Right ventricle myocardium inferior (tissue), 1 donor: Measurements from ENCODE around the gene MPIG6B. TPM values are rescaled to one million over a fixed set of nuclear protein-coding genes. Genes with fewer than 3 reads are reported as not detected.
A peak's percentile ranks its signal among the peaks of the same experiment; 100 is the strongest.

Experiments
- ATAC-seq: fragments of 200-7000 bp; cut with Tn5 transposase; one replicate; pipeline ENCODE4 v1.9.1; 2020; ENCODE audit warnings: mild to moderate bottlenecking, moderate library complexity
- DNase-seq: peaks from one replicate; pipeline ENCODE4 v3.0.0; 2021; ENCODE audit errors: missing footprints
- intact Hi-C: fragments of 100-400 bp; cut with DNase I; formaldehyde crosslinking; loops from one replicate; pipeline ENCODE4 v1.11.0; 2022
- total RNA-seq: library from RNA; stranded (reverse); fragmentation: NEBNext Ultra II Directional; extraction: Animal tissue kit (Norgen Biotek cat#: 25700); gene quantifications from one replicate; pipeline ENCODE4 v1.2.1, GENCODE V29; 2021
- donor health status: DM: no; HTN: yes; CAD: no; lungs with severe emphysema.

The MPIG6B gene
- total RNA-seq, 1 donor from 2014 or later = 0.70 TPM

DNA sequence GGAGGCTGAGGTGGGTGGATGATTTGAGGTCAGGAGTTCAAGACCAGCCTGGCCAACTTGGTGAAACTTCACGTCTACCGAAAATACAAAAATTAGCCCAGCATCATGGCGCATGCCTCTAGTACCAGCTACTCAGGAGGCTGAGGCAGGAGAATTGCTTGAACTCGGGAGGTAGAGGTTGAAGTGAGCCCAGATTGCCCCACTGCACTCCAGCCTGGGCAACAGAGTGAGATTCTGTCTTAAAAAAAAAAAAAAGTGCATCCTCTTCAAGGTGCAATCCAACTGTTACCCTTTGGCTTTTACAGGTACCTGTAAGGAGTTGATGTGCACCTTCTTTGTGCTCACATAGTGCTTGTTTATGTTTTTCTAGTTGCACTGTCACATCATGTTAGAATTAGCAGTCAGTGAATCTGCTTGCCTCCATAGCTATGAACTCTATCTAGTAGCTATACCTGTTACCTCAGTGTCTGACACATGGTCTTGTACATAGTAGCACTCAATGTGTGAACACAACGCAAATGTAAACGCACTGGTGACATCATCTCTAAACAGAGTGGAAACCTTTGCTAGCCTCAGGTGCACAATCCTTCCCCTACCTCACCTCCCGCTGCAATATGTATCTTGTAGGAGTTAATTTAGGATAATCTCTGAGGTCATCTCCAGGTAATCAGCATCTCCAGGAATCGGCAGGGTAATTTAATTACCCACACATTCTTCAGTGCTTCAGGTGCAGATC, 26.3 kb downstream of the MPIG6B start:
- ATAC-seq (no peak), DNase-seq (no peak)
- intact Hi-C loops = no loop called here

DNA sequence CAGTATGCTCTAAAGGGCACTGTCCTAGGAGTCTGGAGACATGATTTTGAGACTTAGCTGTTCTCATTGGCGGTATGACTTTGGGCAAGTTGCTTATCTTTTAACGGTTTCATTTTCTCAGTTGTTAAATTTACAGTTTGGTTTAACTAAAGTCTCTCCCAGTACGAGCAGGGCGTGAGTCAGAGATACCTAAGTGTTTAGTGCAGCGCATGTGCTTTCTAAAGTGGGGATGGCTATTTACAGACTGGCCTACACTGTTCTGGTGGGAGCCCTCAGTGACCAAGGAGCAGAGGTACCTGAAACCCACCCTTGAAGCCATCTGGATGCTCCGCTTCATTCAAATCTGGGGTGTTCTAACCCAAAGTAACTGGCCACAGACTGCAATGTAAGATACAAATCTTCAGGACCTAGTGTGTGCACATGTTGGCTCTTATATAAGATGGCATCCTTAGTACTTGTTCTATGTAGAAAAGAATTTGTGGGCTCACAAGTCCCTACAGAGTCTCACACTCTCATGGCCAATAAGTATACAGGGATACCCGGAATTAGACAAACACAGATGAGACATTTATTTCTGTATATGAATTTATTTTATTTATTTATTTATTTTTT, 27.3 kb downstream of the MPIG6B start:
- DNase-seq (no peak), ATAC-seq (no peak)
- intact Hi-C loops = no loop called here

DNA sequence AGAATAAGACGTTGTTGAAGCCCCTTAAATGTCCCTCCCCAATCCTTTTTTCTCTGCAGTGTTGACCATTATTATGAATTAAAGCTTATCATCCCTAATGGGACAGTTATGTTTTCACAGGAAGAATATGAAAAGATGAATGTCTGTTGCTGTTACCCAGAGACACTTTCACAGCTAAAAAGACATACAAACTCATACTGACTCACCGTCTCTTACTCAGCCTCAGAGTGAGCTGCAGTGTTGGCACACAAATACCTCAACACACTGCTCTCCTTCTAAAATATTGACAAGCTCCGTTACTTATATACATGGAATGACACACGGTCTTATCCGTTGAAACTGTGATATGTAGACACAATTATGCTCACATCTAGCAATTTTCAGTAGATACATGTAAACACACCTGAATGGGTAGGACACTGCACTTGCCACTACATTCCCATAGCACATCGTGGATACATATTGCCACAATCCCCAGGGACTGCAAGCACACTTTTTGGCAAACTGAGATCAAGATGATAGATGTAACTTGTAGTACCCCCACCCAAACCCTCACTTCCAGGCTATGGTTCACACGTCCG, 29.7 kb downstream of the MPIG6B start:
- no peak for ATAC-seq
- intact Hi-C loops = no loop called here
- DNase-seq = no peak

DNA sequence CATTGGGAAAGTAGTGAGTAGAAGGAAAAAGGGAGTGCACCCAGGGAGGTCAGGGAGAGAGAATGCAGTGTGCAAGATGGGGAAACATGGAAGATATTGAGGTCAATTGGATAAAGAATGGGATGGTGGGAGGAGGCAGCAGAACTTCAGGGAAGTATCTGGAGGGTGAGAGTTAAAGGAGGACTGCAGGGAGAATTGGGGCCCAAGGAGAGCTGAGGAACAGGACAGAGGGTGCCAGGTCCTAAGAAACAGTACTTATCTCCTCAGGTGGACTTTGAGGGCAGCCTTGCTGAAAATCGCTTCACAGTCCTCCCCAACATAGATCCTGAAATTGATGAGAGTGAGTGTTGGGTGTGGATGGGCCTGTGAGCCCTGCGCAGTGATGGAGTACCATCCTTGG, 35.1 kb downstream of the MPIG6B start:
- intact Hi-C loops = no loop called here

DNA sequence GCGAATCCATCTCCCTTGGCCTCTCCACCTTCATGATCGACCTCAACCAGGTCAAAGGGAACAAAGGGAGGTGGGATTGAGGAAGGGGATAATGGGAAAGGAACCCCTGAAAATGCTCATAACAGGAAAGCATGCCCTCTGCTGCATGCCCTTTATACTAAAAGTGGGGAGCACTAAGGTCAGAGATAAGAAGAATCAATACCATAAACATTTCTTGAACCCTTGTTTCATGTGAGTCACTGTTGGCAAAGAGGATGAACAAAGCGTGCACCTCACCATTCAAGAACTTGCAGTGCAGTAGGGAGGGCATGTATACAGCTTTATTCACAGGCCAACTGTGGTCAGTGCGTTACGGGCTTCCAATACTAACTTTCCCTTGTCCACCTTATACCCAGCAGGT, 37.6 kb downstream of the MPIG6B start:
- intact Hi-C loops = no loop called here
- DNase-seq (no peak), ATAC-seq (no peak)

More for the DNA sequence above, 35.1 kb downstream of the MPIG6B start:
- no peak for ATAC-seq
- DNase-seq = no peak

DNA sequence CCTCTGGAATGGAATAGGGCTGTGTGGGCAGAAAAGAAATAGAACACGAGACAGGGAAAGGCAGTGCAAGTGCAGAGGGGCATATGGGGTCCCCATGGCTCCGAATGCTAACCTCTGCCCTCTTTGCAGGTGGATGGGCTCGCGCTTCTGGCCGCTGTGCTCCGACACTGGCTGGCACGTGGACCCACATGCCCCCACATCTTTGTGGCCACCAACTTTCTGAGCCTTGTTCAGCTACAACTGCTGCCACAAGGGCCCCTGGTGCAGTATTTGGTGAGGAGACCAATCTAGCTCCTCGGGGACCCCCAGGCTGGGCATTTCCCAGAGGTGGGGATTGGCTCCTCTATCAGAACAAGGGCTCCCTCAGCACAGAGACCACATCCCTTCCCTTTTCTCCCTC, 38.2 kb downstream of the MPIG6B start:
- DNase-seq (no peak), ATAC-seq (no peak)
- intact Hi-C loops = no loop called here

DNA sequence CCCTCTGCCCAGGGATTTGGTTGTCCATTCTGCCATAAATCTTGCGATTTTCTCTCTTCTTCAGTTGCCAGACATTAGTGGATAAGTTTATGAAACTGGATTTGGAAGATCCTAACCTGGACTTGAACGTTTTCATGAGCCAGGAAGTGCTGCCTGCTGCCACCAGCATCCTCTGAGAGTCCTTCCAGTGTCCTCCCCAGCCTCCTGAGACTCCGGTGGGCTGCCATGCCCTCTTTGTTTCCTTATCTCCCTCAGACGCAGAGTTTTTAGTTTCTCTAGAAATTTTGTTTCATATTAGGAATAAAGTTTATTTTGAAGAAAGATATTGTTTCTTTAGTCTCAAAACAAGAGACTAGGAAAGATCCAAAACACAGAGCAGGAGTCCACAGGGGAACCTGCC, 39.2 kb downstream of the MPIG6B start, which contains the start of gene SAPCD1:
Gene SAPCD1 (plus strand): TSS at position 301 of the 400 bp plus-strand sequence. CDS start 399 bp downstream, outside the sequence.
- ATAC-seq (no peak), DNase-seq (no peak)
- intact Hi-C loops = no loop called here

DNA sequence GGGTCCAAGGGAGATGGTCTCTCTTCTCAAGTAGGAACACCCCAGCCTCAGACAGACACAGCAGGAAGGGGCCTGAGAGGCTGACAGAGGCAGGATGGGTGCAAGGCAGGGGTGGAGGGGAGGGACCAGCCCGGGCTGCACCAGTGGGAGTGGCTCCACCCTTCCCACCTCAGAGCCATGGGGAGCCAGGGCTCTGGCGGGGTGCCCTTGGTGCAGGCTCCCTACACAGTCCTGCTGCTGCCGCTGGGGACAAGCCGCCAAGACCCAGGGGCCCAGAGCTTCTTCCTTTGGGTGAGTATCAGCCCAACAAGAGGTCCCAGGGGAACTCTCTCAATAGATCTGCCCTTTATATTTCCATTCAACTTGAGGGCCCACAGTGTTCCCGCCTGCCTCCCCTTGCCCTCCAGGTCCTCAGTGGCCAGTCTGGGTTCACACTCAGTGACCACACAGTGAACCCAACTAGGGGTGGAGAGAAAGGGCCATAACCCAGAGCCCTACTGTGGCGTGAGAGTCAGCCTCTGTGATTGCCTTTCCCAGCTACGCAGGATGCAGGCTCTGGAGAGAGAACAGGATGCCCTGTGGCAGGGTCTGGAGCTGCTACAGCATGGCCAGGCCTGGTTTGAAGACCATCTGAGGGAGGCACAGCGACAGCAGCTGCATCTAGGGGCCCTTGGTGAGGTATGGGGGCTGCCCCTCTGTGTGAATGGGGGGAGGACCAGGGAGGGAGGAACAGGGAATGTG, 39.9 kb downstream of the MPIG6B start:
- intact Hi-C loops = no loop called here
- DNase-seq = peak; percentile 53
- ATAC-seq = no peak

DNA sequence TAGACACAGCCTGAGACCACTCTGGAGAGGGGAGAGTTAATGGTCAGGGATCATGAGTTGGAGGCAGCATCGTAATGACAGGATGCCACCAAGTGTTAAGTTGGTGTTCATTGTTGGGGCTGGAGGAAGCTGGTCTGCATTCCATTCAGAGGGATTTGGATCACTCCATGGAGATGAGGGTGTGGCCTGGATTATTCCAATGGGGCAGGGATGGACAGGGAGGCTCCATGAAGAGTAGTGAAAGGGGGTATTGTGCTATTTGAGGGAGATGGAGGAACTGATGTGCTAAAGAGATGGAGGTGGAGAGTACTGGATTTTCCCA, 40.4 kb downstream of the MPIG6B start:
- intact Hi-C loops = no loop called here
- DNase-seq (no peak), ATAC-seq (peak; percentile 16)

DNA sequence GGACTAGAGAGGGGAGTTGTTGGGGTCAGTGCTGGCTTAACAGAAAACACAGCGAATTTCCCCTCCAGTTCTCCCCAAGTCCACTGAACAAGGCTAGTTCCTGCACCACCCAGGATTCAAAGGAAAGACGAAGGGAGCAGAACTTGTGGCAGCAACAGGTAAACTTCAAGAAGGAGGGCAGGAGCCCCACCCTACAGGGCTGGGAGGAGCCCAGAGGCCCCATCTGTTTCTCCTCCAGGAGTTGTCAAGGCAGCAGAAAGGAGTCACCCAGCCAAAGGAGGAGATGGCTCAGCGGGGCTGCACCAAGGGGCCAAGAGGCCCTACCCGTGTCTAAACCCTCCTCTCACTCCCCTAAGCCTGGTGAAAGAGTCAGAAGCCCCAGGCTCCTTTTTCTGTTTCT, 41.0 kb downstream of the MPIG6B start:
- peak; percentile 8 for DNase-seq
- no peak for ATAC-seq
- intact Hi-C loops = no loop called here

DNA sequence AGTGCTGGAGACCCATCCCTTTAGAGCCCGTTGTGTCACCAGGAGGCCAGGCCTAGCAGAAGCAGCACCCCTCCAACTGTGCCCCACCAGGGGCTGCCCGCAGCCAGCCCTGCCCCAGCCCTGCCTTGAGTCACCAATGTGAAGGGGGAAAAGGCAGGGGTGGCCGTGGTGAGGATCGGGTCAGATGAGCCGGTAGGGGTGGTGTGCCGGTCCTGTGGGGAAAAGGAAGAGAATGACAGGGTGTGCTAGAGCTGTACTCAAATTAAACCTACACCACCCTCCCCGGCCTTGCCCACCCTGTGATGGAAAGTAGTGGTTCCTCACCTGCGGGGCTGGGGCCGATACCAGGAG, 42.4 kb downstream of the MPIG6B start:
- ATAC-seq (no peak), DNase-seq (peak; percentile 56)
- intact Hi-C loops = no loop called here

DNA sequence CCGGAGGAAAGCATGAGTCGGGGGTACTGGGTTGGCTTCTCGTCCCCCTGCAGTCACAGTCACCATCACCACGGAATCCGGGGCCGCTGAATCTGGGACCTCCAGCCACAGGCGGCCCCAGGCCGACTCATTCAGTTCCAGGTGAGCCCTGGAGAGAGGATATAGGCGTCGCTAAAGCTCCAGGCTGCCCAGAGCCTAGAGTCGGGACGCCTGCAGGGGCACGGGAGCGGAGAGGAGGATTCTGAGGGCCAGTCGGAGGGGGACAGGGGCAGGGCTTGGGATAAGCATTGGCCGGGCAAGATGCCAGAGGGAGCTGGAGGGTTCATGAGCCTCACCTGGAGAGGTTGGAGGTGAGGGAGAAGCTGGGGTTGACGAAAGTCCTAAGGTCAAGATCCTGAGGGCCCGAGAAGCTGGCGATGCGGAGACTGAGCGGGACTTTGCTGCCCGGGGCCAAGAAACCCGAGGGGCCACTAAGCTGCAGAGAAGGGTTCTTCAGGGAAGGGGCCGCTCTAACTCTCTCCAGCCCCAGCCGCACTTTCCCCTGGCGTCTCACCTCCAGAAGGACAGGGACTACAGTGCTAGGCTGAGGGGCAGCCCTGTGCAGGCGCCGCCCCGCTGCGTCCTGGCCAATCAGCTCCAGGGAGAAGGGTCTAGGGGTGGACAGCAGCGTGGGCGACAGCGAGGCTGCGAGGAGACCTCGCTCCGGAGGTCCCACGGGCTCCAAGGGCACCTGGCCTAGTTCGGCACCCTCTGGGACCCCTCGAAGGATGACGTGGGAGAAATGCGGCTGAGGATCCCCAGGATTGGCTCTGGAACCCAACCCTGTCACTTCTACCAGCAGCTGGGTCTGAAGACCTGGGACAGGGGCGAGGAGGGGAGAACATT, 43.0 kb downstream of the MPIG6B start:
- intact Hi-C loops = no loop called here
- peak; percentile 65 for DNase-seq
- peak; percentile 51 for ATAC-seq

DNA sequence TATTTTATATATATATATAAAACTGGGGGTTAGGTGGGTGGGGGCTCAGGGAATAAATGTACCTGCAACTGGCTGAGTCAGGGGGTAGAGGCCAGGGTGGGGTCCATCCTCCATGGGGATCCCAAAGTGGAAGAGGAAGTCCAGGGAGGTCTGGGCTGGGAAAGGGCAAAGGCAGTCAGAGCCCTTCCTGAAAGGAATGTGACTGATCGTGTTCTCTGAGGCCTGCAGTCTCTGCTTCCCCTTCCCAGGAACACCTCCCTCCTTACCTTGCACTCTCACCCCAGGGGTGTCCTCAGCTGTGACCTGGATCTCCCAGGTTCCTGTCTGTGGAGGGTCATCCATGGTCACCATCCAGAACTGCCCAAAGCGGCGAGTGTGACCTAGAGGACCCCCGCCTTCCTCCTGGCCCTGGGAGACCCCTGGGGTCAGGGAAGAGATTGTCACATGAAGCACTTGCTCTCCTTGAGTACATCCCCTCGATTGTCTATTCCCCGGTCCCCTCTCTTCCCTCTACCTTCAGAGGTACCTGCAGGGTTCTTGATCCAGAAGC, 44.0 kb downstream of the MPIG6B start:
- intact Hi-C loops = no loop called here
- DNase-seq = no peak
- ATAC-seq = no peak

DNA sequence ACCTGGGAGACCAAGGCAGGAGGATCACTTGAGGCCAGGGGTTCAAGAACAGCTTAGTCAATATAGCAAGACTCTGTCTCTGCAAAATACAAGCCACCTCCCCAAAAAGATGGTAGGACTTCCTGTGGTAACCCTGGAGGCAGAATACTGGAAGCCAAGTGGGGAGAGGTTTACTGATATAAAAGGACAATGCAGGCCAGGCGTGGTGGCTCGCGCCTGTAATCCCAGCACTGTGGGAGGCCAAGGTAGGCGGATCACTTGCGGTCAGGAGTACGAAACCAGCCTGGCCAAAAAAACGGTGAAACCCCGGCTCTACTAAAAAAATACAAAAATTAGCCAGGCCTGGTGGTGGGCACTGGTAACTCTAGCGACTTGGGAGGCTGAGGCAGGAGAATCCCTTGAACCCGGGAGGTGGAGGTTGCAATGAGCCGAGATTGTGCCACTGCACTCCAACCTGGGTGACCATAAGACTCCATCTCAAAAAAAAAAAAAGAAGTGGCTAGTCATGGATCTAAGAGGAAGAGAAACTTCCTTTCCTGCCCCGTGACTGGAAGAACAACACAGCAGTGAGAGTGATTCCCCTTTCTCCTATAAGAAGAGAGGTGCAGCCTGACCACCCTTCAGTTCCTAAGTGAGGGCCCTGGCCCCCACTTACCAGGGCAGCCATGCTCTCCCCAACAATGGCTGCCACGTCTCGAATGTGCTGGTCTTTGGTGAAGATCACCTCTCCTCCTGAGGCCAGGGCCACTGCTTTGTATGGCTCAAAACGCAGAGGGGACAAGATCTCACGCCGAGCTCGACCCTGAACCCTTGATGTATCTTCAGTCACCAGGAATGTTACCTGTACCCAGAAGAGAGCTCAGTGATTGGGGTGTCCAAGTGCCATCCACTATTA, 45.4 kb downstream of the MPIG6B start:
- no peak for ATAC-seq
- DNase-seq = no peak
- intact Hi-C loops = loop anchor here (2.0 kb wide), 2 partner anchors 40 to 88 kb away; partner anchors contain the start of genes DDAH2 and LY6G5C

DNA sequence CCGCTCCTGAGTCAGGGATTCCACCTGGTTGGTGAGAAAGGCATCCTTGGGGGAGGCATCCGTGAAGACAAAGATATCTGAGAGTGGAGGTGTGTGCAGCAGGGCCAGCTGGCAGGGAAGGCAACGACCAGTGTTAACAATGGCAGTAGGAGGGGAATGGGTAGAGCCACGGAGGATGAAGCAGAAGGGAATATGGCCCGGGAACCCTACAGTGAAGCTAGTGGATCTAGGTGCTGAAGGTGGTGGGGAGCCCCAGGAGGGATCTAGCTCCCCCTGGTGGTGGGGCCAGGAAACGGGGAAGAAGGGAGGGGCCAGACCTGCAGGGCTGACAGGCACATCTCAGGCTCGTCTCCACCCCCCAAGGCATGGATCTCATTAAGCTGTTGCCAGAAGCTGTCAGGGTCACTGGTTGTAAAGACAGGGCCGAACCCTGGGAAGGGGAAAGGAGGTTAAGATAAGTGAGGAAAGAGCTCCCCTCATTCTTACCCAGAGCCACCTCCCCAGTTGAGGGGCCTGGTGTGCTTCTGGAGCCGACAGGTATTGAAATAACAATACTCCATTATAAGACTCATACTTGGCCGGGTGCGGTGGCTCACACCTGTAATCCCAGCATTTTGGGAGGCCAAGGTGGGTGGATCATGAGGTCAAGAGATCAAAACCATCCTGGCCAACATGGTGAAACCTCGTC, 46.7 kb downstream of the MPIG6B start:
- peak; percentile 70 for ATAC-seq
- peak; percentile 90 for DNase-seq
- intact Hi-C loops = loop anchor here (2.0 kb wide), 2 partner anchors 41 to 89 kb away; partner anchors contain the start of genes DDAH2 and LY6G5C

DNA sequence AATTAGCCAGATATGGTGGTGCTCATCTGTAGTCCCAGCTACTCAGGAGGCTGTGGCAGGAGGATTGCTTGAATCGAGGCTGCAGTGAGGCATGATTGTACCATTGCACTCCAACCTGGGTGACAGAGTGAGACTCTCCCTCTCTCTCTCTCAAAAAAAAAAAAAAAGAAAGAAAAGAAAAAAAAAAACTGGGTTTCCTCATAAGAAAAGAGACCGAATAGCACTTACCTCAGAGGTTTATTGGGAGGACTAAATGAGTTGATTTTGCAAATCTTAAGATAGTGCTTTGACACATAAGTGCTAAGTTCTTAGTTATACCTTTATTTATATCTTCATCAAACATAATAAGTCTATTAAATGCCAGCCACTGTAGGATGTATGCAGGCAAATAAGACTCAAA, 47.7 kb downstream of the MPIG6B start:
- no peak for DNase-seq
- intact Hi-C loops = no loop called here
- ATAC-seq = no peak

DNA sequence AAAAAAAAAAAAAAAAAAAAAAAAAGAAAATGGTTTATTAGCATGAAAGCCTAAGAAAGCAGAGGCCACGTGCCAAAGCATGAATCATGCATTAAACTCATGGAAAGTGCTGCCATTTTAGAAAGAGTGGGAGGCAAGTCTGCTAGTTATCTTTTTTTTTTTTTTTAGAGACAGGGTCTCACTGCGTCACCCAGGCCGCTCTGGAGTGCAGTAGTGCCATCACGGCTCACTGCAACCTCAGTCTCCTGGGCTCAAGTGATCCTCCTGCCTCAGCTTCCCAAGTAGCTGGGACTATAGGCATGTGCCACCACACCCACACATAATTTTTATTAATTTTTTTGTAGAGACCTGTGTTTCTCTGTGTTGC, 48.8 kb downstream of the MPIG6B start:
- ATAC-seq = no peak
- no peak for DNase-seq
- intact Hi-C loops = no loop called here
